Neural progenitor cell (in vitro differentiated cells): ENCODE results near the gene CRNKL1. TPM values are rescaled to one million over a fixed set of nuclear protein-coding genes. Genes with fewer than 3 reads are reported as not detected.

Source experiments
- DNase-seq: peaks from one replicate; pipeline ENCODE4 v3.0.0-alpha.2; 2016; ENCODE audit warnings: low spot score
- H2AFZ ChIP-seq: fragments of 200-600 bp; sonication (generic); replicated peaks from 2 replicates; pipeline ENCODE4 v1.6.1; 2016; ENCODE audit warnings: antibody characterized with exemption
- H3F3A ChIP-seq: fragments of 200-600 bp; sonication (generic); 2 replicates; pipeline ENCODE4 v1.6.1; 2016; ENCODE audit warnings: antibody characterized with exemption, low read depth
- H3K27ac ChIP-seq: fragments of 200-600 bp; sonication (generic); 2 replicates; pipeline ENCODE4 v1.5.1; 2016; ENCODE audit warnings: mild to moderate bottlenecking
- H3K27me3 ChIP-seq: fragments of 200-600 bp; sonication (generic); 2 replicates; pipeline ENCODE4 v1.6.1; 2016; ENCODE audit warnings: mild to moderate bottlenecking, moderate library complexity
- H3K36me3 ChIP-seq: fragments of 200-600 bp; sonication (generic); 2 replicates; pipeline ENCODE4 v1.5.1; 2016
- H3K4me1 ChIP-seq: fragments of 200-600 bp; sonication (generic); 2 replicates; pipeline ENCODE4 v1.6.1; 2016; ENCODE audit warnings: mixed run types
- H3K4me2 ChIP-seq: fragments of 200-600 bp; sonication (generic); 2 replicates; pipeline ENCODE4 v1.6.1; 2016
- H3K4me3 ChIP-seq: fragments of 200-600 bp; sonication (generic); 2 replicates; pipeline ENCODE4 v1.5.1; 2016
- H3K79me2 ChIP-seq: fragments of 200-600 bp; sonication (generic); 2 replicates; pipeline ENCODE4 v1.6.1; 2016; ENCODE audit warnings: low read depth
- H3K9ac ChIP-seq: fragments of 200-600 bp; sonication (generic); 2 replicates; pipeline ENCODE4 v1.6.1; 2016
- H3K9me3 ChIP-seq: fragments of 200-600 bp; sonication (generic); 2 replicates; pipeline ENCODE4 v1.5.1; 2016; ENCODE audit warnings: low read depth
- H4K20me1 ChIP-seq: fragments of 200-600 bp; sonication (generic); 2 replicates; pipeline ENCODE4 v1.6.1; 2016; ENCODE audit warnings: low read depth
- H3K27ac Mint-ChIP-seq: 3 replicates; pipeline ENCODE4 v1.8.0; 2021; ENCODE audit warnings: mixed read lengths
- H3K27me3 Mint-ChIP-seq: 2 replicates; pipeline ENCODE4 v1.8.0; 2022; ENCODE audit warnings: low read depth, mild to moderate bottlenecking, inconsistent platforms, moderate library complexity, mixed read lengths; ENCODE audit not compliant: insufficient read depth
- H3K36me3 Mint-ChIP-seq: 3 replicates; pipeline ENCODE4 v1.8.0; 2021; ENCODE audit warnings: mixed read lengths
- H3K4me1 Mint-ChIP-seq: 3 replicates; pipeline ENCODE4 v1.8.0; 2021; ENCODE audit warnings: mixed read lengths
- H3K4me3 Mint-ChIP-seq: 3 replicates; pipeline ENCODE4 v1.8.0; 2021; ENCODE audit warnings: mild to moderate bottlenecking, moderate library complexity, mixed read lengths
- H3K9me3 Mint-ChIP-seq: 3 replicates; pipeline ENCODE4 v1.8.0; 2020; ENCODE audit warnings: mixed read lengths
- EZH2 ChIP-seq: fragments of 200-600 bp; sonication (generic); IDR thresholded peaks from 2 replicates; pipeline ENCODE4 v1.6.1; 2017; ENCODE audit warnings: antibody characterized with exemption, mild to moderate bottlenecking, moderate library complexity
- EZH2phosphoT487 ChIP-seq: fragments of 200-600 bp; sonication (generic); IDR thresholded peaks from 2 replicates; pipeline ENCODE4 v1.6.1; 2017; ENCODE audit warnings: antibody characterized with exemption
- total RNA-seq: library from RNA; depleted of rRNA; stranded (reverse); fragments of >200 nt; gene quantifications from 2 replicates; pipeline ENCODE4 v1.2.3, GENCODE V29; 2015; ENCODE audit warnings: low replicate concordance
- TF ChIP-seq, protein P1 (sequence below): fragments of 200-600 bp; sonication (generic); IDR thresholded peaks from 2 replicates; pipeline ENCODE4 v1.5.1; 2017; ENCODE audit warnings: antibody characterized with exemption, mild to moderate bottlenecking

Gene CRNKL1
- total RNA-seq, 1 donor from 2014 or later = 45.0 TPM

DNA sequence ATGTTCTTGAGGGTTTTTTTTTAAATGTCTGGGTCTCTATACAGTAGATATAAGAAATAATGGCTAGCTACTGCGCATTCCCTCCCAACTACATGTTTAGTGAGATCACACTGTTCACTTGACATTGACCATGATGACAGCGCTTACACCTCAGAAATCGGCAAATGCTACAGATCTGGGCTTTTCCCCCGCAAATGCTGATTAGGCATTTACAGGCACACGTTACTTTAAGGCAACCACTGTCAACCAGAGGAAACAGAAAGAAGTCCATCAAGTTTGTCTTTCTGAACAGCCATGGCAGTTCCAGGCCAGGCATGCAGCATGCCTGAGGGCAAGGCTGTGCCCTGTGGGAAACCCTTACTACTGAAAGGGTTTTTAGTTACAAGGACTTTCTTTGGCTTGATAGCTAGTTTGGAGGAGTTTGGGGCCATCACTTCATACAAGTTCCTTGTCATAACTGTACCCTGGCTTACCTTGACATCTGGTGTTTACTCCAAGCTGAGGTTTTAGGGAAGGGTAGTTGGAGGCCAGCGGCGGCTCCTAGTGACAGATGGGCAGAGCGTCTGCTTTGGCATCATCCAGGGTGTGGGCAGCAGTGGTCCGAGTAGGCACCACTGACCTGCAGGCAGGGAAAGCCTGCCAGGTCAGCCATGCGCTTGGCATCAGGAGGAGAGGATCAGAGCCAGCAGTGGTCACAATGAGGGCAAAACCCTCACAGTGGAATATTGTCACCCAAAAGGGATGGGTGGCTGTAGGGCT lies 43.0 kb upstream of the CRNKL1 start:
- TF ChIP-seq EZH2 (no peak), EZH2phosphoT487 (no peak)
- TF ChIP-seq, protein P1, sequence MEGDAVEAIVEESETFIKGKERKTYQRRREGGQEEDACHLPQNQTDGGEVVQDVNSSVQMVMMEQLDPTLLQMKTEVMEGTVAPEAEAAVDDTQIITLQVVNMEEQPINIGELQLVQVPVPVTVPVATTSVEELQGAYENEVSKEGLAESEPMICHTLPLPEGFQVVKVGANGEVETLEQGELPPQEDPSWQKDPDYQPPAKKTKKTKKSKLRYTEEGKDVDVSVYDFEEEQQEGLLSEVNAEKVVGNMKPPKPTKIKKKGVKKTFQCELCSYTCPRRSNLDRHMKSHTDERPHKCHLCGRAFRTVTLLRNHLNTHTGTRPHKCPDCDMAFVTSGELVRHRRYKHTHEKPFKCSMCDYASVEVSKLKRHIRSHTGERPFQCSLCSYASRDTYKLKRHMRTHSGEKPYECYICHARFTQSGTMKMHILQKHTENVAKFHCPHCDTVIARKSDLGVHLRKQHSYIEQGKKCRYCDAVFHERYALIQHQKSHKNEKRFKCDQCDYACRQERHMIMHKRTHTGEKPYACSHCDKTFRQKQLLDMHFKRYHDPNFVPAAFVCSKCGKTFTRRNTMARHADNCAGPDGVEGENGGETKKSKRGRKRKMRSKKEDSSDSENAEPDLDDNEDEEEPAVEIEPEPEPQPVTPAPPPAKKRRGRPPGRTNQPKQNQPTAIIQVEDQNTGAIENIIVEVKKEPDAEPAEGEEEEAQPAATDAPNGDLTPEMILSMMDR = no peak
- H4K20me1 ChIP-seq = no peaks in the 10 kb centered on the region
- no peak overlapping the region for H3K4me3 ChIP-seq
- no peaks in the 10 kb centered on the region for H3K36me3 ChIP-seq
- DNase-seq = no peak
- no peaks in the 10 kb centered on the region for H3K4me1 ChIP-seq
- H3K4me1 Mint-ChIP-seq = no peaks in the 10 kb centered on the region
- H3K4me2 ChIP-seq = no peak overlapping the region
- no peak overlapping the region for H3K27ac ChIP-seq
- H3K36me3 Mint-ChIP-seq = no peaks in the 10 kb centered on the region
- H3K9me3 Mint-ChIP-seq = no peaks in the 10 kb centered on the region
- H3K4me3 Mint-ChIP-seq = no peak overlapping the region
- no peaks in the 10 kb centered on the region for H3K9me3 ChIP-seq
- H3K27me3 Mint-ChIP-seq = peaks cover under 1% of the 10 kb centered on the region
- no peak overlapping the region for H2AFZ ChIP-seq
- no peak overlapping the region for H3K9ac ChIP-seq
- no peaks in the 10 kb centered on the region for H3K27me3 ChIP-seq
- no peaks in the 10 kb centered on the region for H3K79me2 ChIP-seq
- H3F3A ChIP-seq = no peaks in the 10 kb centered on the region
- H3K27ac Mint-ChIP-seq = no peak overlapping the region

GRCh38 chr20:20094410-20094809 lies 42.1 kb upstream of the CRNKL1 start:
- Histone ChIP-seq H4K20me1 (no peaks in the 10 kb centered on the region), H3K27ac (no peak overlapping the region), H3F3A (no peaks in the 10 kb centered on the region), H3K9me3 (no peaks in the 10 kb centered on the region), H3K4me3 (no peak overlapping the region), H3K36me3 (no peaks in the 10 kb centered on the region), H3K79me2 (no peaks in the 10 kb centered on the region), H2AFZ (no peak overlapping the region), H3K9ac (no peak overlapping the region), H3K27me3 (no peaks in the 10 kb centered on the region), H3K4me2 (no peak overlapping the region), H3K4me1 (no peaks in the 10 kb centered on the region)
- no peaks in the 10 kb centered on the region for H3K36me3 Mint-ChIP-seq
- H3K27me3 Mint-ChIP-seq = peaks cover 2% of the 10 kb centered on the region
- no peaks in the 10 kb centered on the region for H3K9me3 Mint-ChIP-seq
- no peak overlapping the region for H3K4me3 Mint-ChIP-seq
- no peak overlapping the region for H3K27ac Mint-ChIP-seq
- TF ChIP-seq, protein P1 = no peak
- TF ChIP-seq EZH2 (no peak), EZH2phosphoT487 (no peak)
- H3K4me1 Mint-ChIP-seq = no peaks in the 10 kb centered on the region
- no peak for DNase-seq

DNA sequence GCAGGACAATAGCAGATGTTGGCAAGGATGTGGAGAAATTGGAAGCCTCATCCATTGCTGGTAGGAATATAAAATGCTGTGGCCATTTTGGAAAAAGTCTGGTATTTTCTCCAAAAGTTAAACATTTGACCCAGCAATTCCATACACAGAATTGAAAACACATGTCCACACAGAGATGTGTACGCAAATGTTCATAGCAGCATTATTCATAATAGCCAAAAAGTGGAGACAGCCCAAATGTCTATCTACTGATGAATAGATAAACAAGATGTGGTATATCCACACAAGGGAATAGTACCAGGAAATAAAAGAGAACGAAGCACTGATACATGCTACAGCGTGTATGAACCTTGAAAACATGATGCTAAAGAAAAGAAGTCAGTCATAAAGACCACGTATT lies 40.6 kb upstream of the CRNKL1 start:
- Mint-ChIP-seq H3K27me3 (peaks cover 2% of the 10 kb centered on the region), H3K4me1 (no peaks in the 10 kb centered on the region), H3K4me3 (no peak overlapping the region), H3K36me3 (no peaks in the 10 kb centered on the region), H3K27ac (no peak overlapping the region), H3K9me3 (no peaks in the 10 kb centered on the region)
- no peaks in the 10 kb centered on the region for H3K4me1 ChIP-seq
- H3K79me2 ChIP-seq = no peaks in the 10 kb centered on the region
- H3K27me3 ChIP-seq = no peaks in the 10 kb centered on the region
- H4K20me1 ChIP-seq = no peaks in the 10 kb centered on the region
- no peak overlapping the region for H3K9ac ChIP-seq
- no peaks in the 10 kb centered on the region for H3K36me3 ChIP-seq
- H3F3A ChIP-seq = no peaks in the 10 kb centered on the region
- H3K4me3 ChIP-seq = no peak overlapping the region
- no peak for DNase-seq
- no peaks in the 10 kb centered on the region for H3K9me3 ChIP-seq
- H3K4me2 ChIP-seq = no peak overlapping the region
- H2AFZ ChIP-seq = no peak overlapping the region
- H3K27ac ChIP-seq = no peak overlapping the region
- TF ChIP-seq EZH2 = no peak
- TF ChIP-seq EZH2phosphoT487 = no peak
- TF ChIP-seq, protein P1 = no peak
